GM10248 (cell line): ENCODE measurements around the gene ARMC6.

Experiments
- CTCF ChIA-PET: fragments of 300-600 bp; sonication (Branson Sonifier 250); formaldehyde crosslinking; extraction: SDS; loops from one replicate; lab custom pipeline; 2021; ENCODE audit warnings: antibody characterized with exemption; lab: Yijun Ruan, JAX
- POLR2A ChIA-PET: fragments of 350-650 bp; sonication (Branson Sonifier 250); formaldehyde crosslinking; extraction: SDS; loops from one replicate; lab custom pipeline; 2020; ENCODE audit warnings: antibody characterized with exemption; lab: Yijun Ruan, JAX
- DNase-seq: peaks from one replicate; pipeline ENCODE4 v3.0.0; 2012; ENCODE audit errors: extremely low spot score
- CTCF ChIP-seq: IDR thresholded peaks from 2 replicates; pipeline ENCODE4 v1.5.1; 2012; ENCODE audit warnings: mild to moderate bottlenecking, low read depth; ENCODE audit errors: extremely low read depth, missing control alignments, control extremely low read depth

Gene ARMC6

GRCh38 chr19:19054939-19055440, 21.6 kb downstream of the ARMC6 start:
- TF ChIP-seq CTCF = no peak
- POLR2A ChIA-PET = no interaction called here
- DNase-seq = no peak
- CTCF ChIA-PET = interaction anchor here (1.0 to 3.9 kb wide), 13 partner anchors 8 to 171 kb away, joined by 3 to 23 read pairs (median 4); partner anchors contain the start of gene SLC25A42

- TF ChIP-seq CTCF = no peak
- ChIA-PET CTCF (interaction anchor here (1.6 to 3.9 kb wide), 2 partner anchors 12 to 61 kb away, joined by 4 to 21 read pairs; no protein-coding TSS in a partner anchor), POLR2A (no interaction called here)
- DNase-seq = no peak
Observed at GRCh38 chr19:19055701-19056100, 22.3 kb downstream of the ARMC6 start.

- no peak for DNase-seq
- ChIA-PET CTCF (no interaction called here), POLR2A (no interaction called here)
- no peak for TF ChIP-seq CTCF
Observed at GRCh38 chr19:19056636-19057275, 23.4 kb downstream of the ARMC6 start.

GRCh38 chr19:19057317-19057716, 23.9 kb downstream of the ARMC6 start:
- ChIA-PET POLR2A (no interaction called here), CTCF (no interaction called here)
- TF ChIP-seq CTCF = no peak
- DNase-seq = no peak

- CTCF ChIA-PET = no interaction called here
- POLR2A ChIA-PET = no interaction called here
- no peak for TF ChIP-seq CTCF
- DNase-seq = no peak
Observed at GRCh38 chr19:19057720-19058119, 24.3 kb downstream of the ARMC6 start.

- ChIA-PET CTCF (no interaction called here), POLR2A (interaction anchor here (0.5 kb wide), 1 partner anchor 12 kb away, joined by 5 read pairs; no protein-coding TSS in a partner anchor)
- TF ChIP-seq CTCF = no peak
- no peak for DNase-seq
Observed at GRCh38 chr19:19059018-19059836, 25.8 kb downstream of the ARMC6 start.
